A204.1 (cell line): ENCODE measurements around the gene MORN5.
"Not testable (repeated sequence)": the region's sequence is repeated elsewhere in the genome, so short reads cannot be mapped to it uniquely, and the experiment has no call there.

Experiments
- FAIRE-seq: peaks from 2 replicates; lab custom pipeline; 2012; peaks lifted over from hg19 to GRCh38; lab: Jason Lieb, UNC

Gene MORN5

DNA sequence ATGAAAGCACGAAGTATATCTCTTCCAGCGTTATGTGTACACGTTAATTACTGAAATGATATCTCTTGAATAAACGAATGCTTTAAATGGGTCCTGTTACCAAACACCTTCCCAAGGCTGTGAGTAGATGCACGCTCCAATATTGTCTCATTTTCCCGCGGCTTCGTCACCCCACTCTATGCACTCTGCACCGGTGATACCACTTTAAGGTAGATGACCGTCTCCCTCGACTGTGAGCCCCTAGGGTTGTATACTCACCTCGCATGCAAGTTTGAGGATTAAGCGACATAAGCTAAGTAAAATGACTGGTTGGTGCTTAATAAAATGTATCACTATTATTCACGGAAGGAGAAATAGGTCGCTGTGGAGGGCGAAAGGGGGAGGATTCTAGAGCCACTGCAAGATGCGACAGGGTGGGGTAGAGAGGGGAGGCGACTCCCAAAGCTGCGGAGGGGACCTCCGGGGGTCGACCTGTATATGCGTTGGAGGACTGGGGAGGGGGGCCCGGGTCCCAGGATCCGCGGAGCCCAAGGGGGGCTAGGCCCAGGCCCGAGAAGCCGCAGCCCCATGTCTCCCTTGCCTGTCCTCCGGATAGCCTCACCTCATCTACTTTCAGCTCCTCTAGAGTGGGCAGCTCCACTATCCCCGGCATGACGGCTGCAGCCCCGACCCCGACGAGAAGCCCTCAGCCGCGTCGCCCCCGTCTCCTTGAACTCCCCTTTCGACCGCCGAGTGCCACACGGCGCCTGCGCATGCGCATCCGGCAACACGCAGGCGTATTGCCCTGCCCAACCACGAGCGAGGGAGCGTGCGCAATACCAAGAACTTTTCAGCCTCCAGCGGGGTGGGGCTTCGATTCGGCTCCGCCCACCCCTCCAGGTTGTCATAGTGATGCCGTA is at the start of gene MORN5, which contains the start of gene NDUFA8:
Gene MORN5, plus strand, starts transcription at position 883 of the 899 bp plus-strand sequence. CDS start 65 bp downstream, outside the sequence.
Gene NDUFA8, minus strand, starts transcription at position 754 of the 899 bp plus-strand sequence. Its CDS starts 102 bp downstream, at position 652.
- peak; percentile 71 for FAIRE-seq

- no peak for FAIRE-seq
Measured at GRCh38 chr9:122110100-122110833, 49.4 kb upstream of the MORN5 start.

GRCh38 chr9:122111413-122112085 is 48.2 kb upstream of the MORN5 start:
- no peak for FAIRE-seq

DNA sequence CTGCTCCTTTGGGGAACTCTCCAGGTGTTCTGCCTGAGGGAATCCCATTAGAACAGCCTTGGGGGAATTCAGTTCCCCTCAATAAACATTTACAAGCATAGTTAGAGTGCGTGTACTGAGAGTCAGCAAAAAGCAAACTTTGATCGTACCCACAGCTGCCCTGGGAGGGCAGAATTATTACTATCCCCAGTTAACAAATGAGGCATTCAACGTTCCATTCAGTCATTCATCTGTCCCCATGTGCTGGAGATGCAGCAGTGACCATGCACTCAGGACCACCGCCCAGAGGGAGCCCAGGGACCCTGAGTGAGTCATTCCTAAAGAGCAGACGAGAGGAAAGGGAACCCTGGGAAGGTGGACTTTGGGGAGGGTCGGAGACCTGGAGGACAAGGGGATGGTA is 47.5 kb upstream of the MORN5 start:
- FAIRE-seq: no peak

DNA sequence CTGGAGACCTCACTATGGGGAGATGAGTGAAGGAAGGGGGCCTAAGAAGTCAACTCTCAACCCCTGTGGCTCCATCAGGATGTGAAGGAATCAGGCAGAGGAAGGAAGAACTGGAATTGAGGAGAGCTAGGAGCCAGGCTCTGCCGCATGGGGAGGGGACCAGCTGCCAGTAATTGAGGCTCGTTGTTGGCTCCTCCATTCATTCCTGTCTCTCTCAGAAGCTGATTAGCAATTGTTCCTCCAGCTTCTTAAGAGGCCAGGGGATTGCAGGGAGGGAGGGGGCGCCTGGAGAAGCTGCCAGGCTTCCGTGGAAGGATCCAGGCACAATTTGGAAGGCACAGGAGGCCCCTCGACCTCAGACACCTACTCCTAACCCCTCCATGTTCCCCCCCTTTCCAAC is 46.1 kb upstream of the MORN5 start:
- no peak for FAIRE-seq

- no peak for FAIRE-seq
Measured at GRCh38 chr9:122115176-122116035, 44.3 kb upstream of the MORN5 start.

GRCh38 chr9:122116040-122116439 is 43.7 kb upstream of the MORN5 start:
- FAIRE-seq: no peak

GRCh38 chr9:122116448-122117173 is 43.1 kb upstream of the MORN5 start:
- no peak for FAIRE-seq

DNA sequence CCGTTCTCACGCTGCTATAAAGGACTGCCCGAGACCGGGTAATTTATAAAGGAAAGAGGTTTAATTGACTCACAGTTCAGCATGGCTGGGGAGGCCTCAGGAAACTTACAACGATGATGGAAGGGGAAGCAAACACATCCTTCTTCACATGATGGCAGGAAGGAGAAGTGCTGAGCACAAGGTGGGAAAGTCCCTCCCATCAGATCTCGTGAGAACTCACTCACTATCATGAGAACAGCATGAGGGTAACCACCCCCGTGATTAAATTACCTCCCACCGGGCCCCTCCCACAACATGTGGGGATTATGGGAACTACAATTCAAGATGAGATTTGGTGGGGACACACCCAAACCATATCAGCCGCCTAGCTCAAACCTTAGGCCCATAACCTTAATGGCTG is 42.5 kb upstream of the MORN5 start:
- not testable (repeated sequence) for FAIRE-seq

- no peak for FAIRE-seq
Measured at GRCh38 chr9:122118343-122119165, 41.2 kb upstream of the MORN5 start.

DNA sequence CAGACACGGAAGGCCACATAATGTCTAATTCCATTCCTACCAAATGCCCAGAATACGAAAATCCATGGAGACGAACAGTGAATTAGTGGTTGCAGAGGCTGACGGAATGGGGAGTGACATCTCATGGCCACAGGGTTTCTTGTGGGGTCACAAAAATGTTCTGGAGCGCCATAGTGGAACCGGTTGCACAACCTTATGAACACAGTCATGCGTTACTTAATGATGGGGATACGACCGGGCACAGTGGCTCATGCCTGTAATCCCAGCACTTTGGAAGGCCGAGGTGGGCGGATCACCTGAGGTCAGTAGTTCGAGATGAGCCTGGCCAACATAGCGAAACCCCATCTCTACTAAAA is 40.6 kb upstream of the MORN5 start:
- no peak for FAIRE-seq

DNA sequence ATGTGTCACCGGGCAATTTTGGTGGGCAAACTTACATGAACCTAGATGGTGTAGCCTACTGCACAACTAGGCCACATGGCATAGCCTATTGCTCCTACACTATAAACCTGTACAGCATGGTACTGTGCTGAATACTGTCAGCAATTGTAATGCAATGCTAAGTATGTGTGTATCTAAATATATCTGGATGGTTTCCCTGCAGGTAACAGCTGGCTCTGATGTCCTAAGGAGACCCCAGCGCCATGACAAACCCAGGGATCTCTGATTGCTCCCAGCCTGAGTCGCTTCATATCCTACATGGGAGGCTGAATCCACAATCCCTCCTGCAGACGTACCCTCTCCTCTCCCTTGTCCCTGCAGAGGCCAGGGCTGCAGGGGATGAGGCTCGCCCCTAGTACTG is 40.0 kb upstream of the MORN5 start:
- FAIRE-seq: no peak

GRCh38 chr9:122120316-122121071 is 39.2 kb upstream of the MORN5 start:
- FAIRE-seq: no peak

GRCh38 chr9:122121391-122121790 is 38.3 kb upstream of the MORN5 start:
- no peak for FAIRE-seq

DNA sequence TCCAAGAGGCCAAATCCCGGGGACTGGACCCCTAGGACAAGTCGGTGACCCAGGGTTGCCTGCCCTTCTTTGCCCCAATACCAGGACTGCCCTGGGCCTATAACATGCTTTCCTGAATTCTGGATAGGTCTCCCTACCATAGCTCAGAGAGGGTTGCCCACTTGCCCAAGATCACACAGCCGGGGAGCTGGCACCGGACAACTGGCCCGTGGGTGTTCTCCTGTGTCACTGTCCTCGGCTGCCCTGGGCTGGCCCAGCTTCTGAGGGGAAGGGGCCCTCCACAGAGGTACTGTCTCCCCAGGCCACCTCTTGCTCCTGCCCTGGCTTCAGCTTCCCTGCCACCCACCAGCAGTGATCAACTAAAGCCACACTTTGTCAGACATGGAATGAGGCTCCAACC is 37.8 kb upstream of the MORN5 start:
- no peak for FAIRE-seq

DNA sequence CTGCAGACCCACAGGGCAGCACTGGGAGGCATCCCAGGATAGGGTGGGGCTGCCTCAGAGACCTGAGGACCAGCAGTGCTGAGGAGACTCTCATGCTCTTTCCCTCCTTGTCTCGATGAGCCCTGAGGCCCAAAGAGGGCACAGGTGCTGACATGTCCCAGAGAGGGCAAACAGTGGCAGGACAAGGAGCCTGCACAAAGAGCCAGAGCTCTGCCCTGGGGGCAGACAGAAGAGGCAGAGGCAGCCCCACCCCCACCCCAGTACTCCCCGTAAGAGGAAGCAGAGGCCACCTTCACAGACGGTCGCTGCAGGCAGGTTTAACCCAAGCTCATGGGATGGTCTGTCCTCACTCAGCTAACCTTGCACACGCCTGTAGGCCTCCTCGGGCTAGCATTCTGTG is 37.2 kb upstream of the MORN5 start:
- no peak for FAIRE-seq

GRCh38 chr9:122122903-122123632 is 36.6 kb upstream of the MORN5 start:
- peak; percentile 23 for FAIRE-seq

- no peak for FAIRE-seq
Measured at GRCh38 chr9:122124048-122124447, 35.7 kb upstream of the MORN5 start.

- FAIRE-seq: no peak
Measured at GRCh38 chr9:122124528-122124927, 35.2 kb upstream of the MORN5 start.
